H9 (cell line): Measurements from ENCODE around the gene MRPL21. TPM values are rescaled to one million over a fixed set of nuclear protein-coding genes. Genes with fewer than 3 reads are reported as not detected.

ENCODE experiments used
- DNase-seq: peaks from one replicate; pipeline ENCODE4 v3.0.0-alpha.2; 2017
- H2AFZ ChIP-seq: one replicate; pipeline ENCODE4 v1.6.1; 2013; ENCODE audit warnings: mild to moderate bottlenecking, low read length, control low read depth, moderate library complexity
- H2AK5ac ChIP-seq: 2 replicates; pipeline ENCODE4 v1.6.1; 2013; ENCODE audit warnings: low read length, control low read depth, mixed read lengths; ENCODE audit not compliant: insufficient read length
- H2BK120ac ChIP-seq: one replicate; pipeline ENCODE4 v1.6.1; 2013; ENCODE audit warnings: low read depth, mild to moderate bottlenecking, low read length, control low read depth, inconsistent platforms; ENCODE audit not compliant: poor library complexity, severe bottlenecking
- H2BK12ac ChIP-seq: 2 replicates; pipeline ENCODE4 v1.6.1; 2013; ENCODE audit warnings: low read length, control low read depth, mixed read lengths, low read depth; ENCODE audit not compliant: insufficient read length
- H2BK15ac ChIP-seq: 2 replicates; pipeline ENCODE4 v1.6.1; 2013; ENCODE audit warnings: low read depth, low read length, control low read depth
- H2BK20ac ChIP-seq: one replicate; pipeline ENCODE4 v1.6.1; 2013; ENCODE audit warnings: low read depth, mild to moderate bottlenecking, low read length, control low read depth, inconsistent platforms; ENCODE audit not compliant: poor library complexity, severe bottlenecking
- H2BK5ac ChIP-seq: 2 replicates; pipeline ENCODE4 v1.6.1; 2013; ENCODE audit warnings: low read length, control low read depth, mixed read lengths; ENCODE audit not compliant: insufficient read length
- H3K14ac ChIP-seq: 2 replicates; pipeline ENCODE4 v1.6.1; 2013; ENCODE audit warnings: low read length, control low read depth; ENCODE audit not compliant: insufficient read depth
- H3K18ac ChIP-seq: 2 replicates; pipeline ENCODE4 v1.6.1; 2013; ENCODE audit warnings: low read depth, mild to moderate bottlenecking, mixed read lengths, low read length, control low read depth; ENCODE audit not compliant: insufficient read length
- H3K23ac ChIP-seq: 2 replicates; pipeline ENCODE4 v1.6.1; 2013; ENCODE audit warnings: low read length, control low read depth, mixed read lengths, low read depth; ENCODE audit not compliant: insufficient read length
- H3K23me2 ChIP-seq: 2 replicates; pipeline ENCODE4 v1.6.1; 2013; ENCODE audit warnings: low read depth, mild to moderate bottlenecking, mixed read lengths, low read length, control low read depth; ENCODE audit not compliant: insufficient read length, poor library complexity, severe bottlenecking
- H3K27ac ChIP-seq: 2 replicates; pipeline ENCODE4 v1.5.1; 2013; ENCODE audit warnings: low read length, control low read depth, mixed read lengths, low read depth; ENCODE audit not compliant: insufficient read length
- H3K27me3 ChIP-seq: 2 replicates; pipeline ENCODE4 v1.6.1; 2013; ENCODE audit warnings: low read length, control low read depth, inconsistent platforms; ENCODE audit not compliant: insufficient read depth
- H3K4ac ChIP-seq: 2 replicates; pipeline ENCODE4 v1.6.1; 2013; ENCODE audit warnings: low read depth, mild to moderate bottlenecking, control low read depth, inconsistent platforms, low read length, moderate library complexity
- H3K4me1 ChIP-seq: 2 replicates; pipeline ENCODE4 v1.6.1; 2013; ENCODE audit warnings: low read length, control low read depth, inconsistent platforms; ENCODE audit not compliant: insufficient read depth
- H3K4me2 ChIP-seq: 2 replicates; pipeline ENCODE4 v1.6.1; 2013; ENCODE audit warnings: low read length, control low read depth, mixed read lengths; ENCODE audit not compliant: insufficient read length, insufficient read depth
- H3K56ac ChIP-seq: 2 replicates; pipeline ENCODE4 v1.6.1; 2013; ENCODE audit warnings: low read depth, mild to moderate bottlenecking, mixed read lengths, low read length, control low read depth; ENCODE audit not compliant: insufficient read length
- H3K79me1 ChIP-seq: 2 replicates; pipeline ENCODE4 v1.6.1; 2013; ENCODE audit warnings: low read depth, mild to moderate bottlenecking, moderate library complexity, low read length, control low read depth, inconsistent platforms; ENCODE audit not compliant: insufficient read depth, poor library complexity, severe bottlenecking
- H3K79me2 ChIP-seq: 2 replicates; pipeline ENCODE4 v1.6.1; 2013; ENCODE audit warnings: low read length, control low read depth, inconsistent platforms; ENCODE audit not compliant: insufficient read depth
- H3K9ac ChIP-seq: 2 replicates; pipeline ENCODE4 v1.6.1; 2013; ENCODE audit warnings: low read length, control low read depth, mixed read lengths; ENCODE audit not compliant: insufficient read length; ENCODE audit errors: extremely low read depth
- H3K9me3 ChIP-seq: one replicate; pipeline ENCODE4 v1.6.1; 2013; ENCODE audit warnings: low read depth, low read length, inconsistent platforms; ENCODE audit not compliant: control insufficient read depth
- H3T11ph ChIP-seq: one replicate; pipeline ENCODE4 v1.6.1; 2013; ENCODE audit warnings: mild to moderate bottlenecking, low read length, control low read depth, inconsistent platforms
- H4K20me1 ChIP-seq: one replicate; pipeline ENCODE4 v1.6.1; 2013; ENCODE audit not compliant: control insufficient read depth, insufficient read length, insufficient read depth
- H4K5ac ChIP-seq: 2 replicates; pipeline ENCODE4 v1.6.1; 2013; ENCODE audit warnings: low read depth, mild to moderate bottlenecking, mixed read lengths, low read length, control low read depth; ENCODE audit not compliant: insufficient read length
- H4K8ac ChIP-seq: replicated peaks from 2 replicates; pipeline ENCODE4 v1.6.1; 2013; ENCODE audit warnings: low read length, control low read depth, mixed read lengths, low read depth; ENCODE audit not compliant: insufficient read length
- H4K91ac ChIP-seq: 2 replicates; pipeline ENCODE4 v1.6.1; 2013; ENCODE audit warnings: low read depth, mild to moderate bottlenecking, moderate library complexity, mixed read lengths, low read length, control low read depth; ENCODE audit not compliant: insufficient read length
- H3K27ac Mint-ChIP-seq, 3 experiments: 2 replicates in 2 of 3; 3 replicates in 1 of 3; pipeline ENCODE4 v1.8.0; 2020 to 2021; ENCODE audit warnings: mixed read lengths in 3 of 3, mild to moderate bottlenecking in 1 of 3, moderate library complexity in 1 of 3
- H3K27me3 Mint-ChIP-seq: 2 replicates; pipeline ENCODE4 v1.8.0; 2021; ENCODE audit warnings: low read depth, mild to moderate bottlenecking, moderate library complexity, mixed read lengths
- H3K36me3 Mint-ChIP-seq, 3 experiments: 2 replicates in 2 of 3; 3 replicates in 1 of 3; pipeline ENCODE4 v1.8.0; 2020 to 2021; ENCODE audit warnings: low read depth in 3 of 3, mixed read lengths in 3 of 3; ENCODE audit not compliant: insufficient read depth in 1 of 3
- H3K4me1 Mint-ChIP-seq, 2 experiments: 2 replicates each; pipeline ENCODE4 v1.8.0; 2020; ENCODE audit warnings: mixed read lengths in 2 of 2
- H3K4me3 Mint-ChIP-seq, 2 experiments: 2 replicates in 1 of 2; 3 replicates in 1 of 2; pipeline ENCODE4 v1.8.0; 2020 to 2021; ENCODE audit warnings: mild to moderate bottlenecking in 2 of 2, mixed read lengths in 2 of 2, moderate library complexity in 1 of 2
- H3K9me3 Mint-ChIP-seq, 2 experiments: 2 replicates in 1 of 2; 3 replicates in 1 of 2; pipeline ENCODE4 v1.8.0; 2020; ENCODE audit warnings: mild to moderate bottlenecking in 2 of 2, mixed read lengths in 2 of 2, moderate library complexity in 1 of 2
- WGBS: extraction: QIAGEN DNeasy Blood & Tissue Kit; methylation state at CpG from one replicate; pipeline ENCODE4 v1.1.7; 2013; ENCODE audit warnings: missing lambda C conversion rate, low lambda C conversion rate, mixed read lengths; ENCODE audit not compliant: insufficient read length; ENCODE audit errors: extremely low coverage; 5-methylcytosine and 5-hydroxymethylcytosine counted together
- total RNA-seq: library from RNA; stranded (reverse); gene quantifications from 2 replicates; pipeline ENCODE4 v1.2.1, GENCODE V29; 2021
- TF ChIP-seq, protein P1 (sequence below): fragments of 200-600 bp; sonication (generic); conservative IDR thresholded peaks from 3 replicates; pipeline ENCODE4 v1.8.0; 2021; ENCODE audit warnings: antibody characterized with exemption, mild to moderate bottlenecking

MRPL21 gene
- total RNA-seq, 1 experiment from 2014 or later = 91.5 TPM

DNA sequence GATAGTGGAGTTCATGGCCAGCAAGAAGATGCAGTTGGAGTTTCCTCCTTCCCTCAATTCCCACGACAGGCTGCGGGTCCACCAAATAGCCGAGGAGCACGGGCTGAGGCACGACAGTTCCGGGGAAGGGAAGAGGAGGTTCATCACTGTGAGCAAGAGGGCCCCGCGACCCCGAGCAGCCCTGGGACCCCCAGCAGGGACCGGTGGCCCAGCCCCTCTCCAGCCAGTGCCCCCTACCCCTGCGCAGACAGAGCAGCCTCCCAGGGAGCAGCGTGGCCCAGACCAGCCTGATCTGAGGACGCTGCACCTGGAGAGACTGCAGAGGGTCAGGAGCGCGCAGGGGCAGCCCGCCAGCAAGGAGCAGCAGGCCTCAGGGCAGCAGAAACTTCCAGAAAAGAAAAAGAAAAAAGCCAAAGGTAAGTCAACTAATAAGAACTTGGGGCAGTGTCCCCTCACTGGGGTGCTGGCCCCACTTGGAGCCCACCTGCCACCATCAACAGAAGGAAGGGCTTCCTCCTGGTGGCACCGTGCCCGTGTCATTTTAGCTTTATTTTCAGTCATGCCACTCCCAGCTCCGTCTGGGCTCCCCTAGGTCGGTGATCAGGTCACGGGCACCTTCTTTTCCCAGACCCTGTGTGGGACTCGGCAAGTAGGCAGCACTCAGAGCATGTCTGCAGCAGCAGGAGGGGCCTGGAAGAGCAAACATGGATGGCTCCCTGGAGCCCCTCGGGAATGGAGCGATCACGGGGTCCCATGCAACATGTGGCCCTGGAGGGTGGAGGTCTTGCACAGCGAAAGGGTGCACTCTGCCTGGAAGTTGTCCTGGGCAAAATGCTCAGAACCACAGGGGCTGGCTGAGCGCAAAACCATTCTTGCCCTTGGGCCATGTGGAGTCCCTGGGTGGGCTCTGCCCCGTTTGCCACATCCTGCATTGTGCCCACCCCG is 33.3 kb upstream of the MRPL21 start:
- Mint-ChIP-seq H3K27me3 (no peaks in the 10 kb centered on the region), H3K27ac (no peak overlapping the region; a peak in 1 of 7 replicates), H3K4me1 (no peaks in the 10 kb centered on the region), H3K36me3 (peaks cover 2 to 45% (median 29%) of the 10 kb centered on the region in 3 experiments; a peak in 6 of 7 replicates), H3K4me3 (no peak overlapping the region), H3K9me3 (no peaks in the 10 kb centered on the region)
- H2AK5ac ChIP-seq = no peak overlapping the region
- H3K27me3 ChIP-seq = no peaks in the 10 kb centered on the region
- no peak overlapping the region for H3K23ac ChIP-seq
- DNase-seq = no peak
- H3K9me3 ChIP-seq = no peaks in the 10 kb centered on the region
- no peaks in the 10 kb centered on the region for H3K4me1 ChIP-seq
- H3K79me1 ChIP-seq = no peaks in the 10 kb centered on the region
- no CpG with 5 or more reads among the region's 29 CpGs for WGBS
- H4K91ac ChIP-seq = no peak overlapping the region
- H3K4me2 ChIP-seq = no peak overlapping the region
- no peak overlapping the region for H4K8ac ChIP-seq
- H2BK5ac ChIP-seq = no peak overlapping the region
- H2BK20ac ChIP-seq = no peak overlapping the region
- no peak overlapping the region for H2BK15ac ChIP-seq
- no peak overlapping the region for H2BK120ac ChIP-seq
- H2AFZ ChIP-seq = no peak overlapping the region
- no peak overlapping the region for H3K9ac ChIP-seq
- TF ChIP-seq, protein P1, sequence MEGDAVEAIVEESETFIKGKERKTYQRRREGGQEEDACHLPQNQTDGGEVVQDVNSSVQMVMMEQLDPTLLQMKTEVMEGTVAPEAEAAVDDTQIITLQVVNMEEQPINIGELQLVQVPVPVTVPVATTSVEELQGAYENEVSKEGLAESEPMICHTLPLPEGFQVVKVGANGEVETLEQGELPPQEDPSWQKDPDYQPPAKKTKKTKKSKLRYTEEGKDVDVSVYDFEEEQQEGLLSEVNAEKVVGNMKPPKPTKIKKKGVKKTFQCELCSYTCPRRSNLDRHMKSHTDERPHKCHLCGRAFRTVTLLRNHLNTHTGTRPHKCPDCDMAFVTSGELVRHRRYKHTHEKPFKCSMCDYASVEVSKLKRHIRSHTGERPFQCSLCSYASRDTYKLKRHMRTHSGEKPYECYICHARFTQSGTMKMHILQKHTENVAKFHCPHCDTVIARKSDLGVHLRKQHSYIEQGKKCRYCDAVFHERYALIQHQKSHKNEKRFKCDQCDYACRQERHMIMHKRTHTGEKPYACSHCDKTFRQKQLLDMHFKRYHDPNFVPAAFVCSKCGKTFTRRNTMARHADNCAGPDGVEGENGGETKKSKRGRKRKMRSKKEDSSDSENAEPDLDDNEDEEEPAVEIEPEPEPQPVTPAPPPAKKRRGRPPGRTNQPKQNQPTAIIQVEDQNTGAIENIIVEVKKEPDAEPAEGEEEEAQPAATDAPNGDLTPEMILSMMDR = no peak
- no peak overlapping the region for H3K4ac ChIP-seq
- H2BK12ac ChIP-seq = no peak overlapping the region
- no peak overlapping the region for H4K5ac ChIP-seq
- H3K27ac ChIP-seq = no peak overlapping the region
- H3K14ac ChIP-seq = no peak overlapping the region
- H3K56ac ChIP-seq = no peak overlapping the region
- no peaks in the 10 kb centered on the region for H4K20me1 ChIP-seq
- H3K18ac ChIP-seq = no peak overlapping the region
- no peak overlapping the region for H3T11ph ChIP-seq
- no peaks in the 10 kb centered on the region for H3K23me2 ChIP-seq
- no peaks in the 10 kb centered on the region for H3K79me2 ChIP-seq
